Dermis blood vessel endothelial cell (primary cell): ENCODE data around the gene SCN2A. TPM values are rescaled to one million over a fixed set of nuclear protein-coding genes. Genes with fewer than 3 reads are reported as not detected.
A peak's percentile ranks its signal among the peaks of the same experiment; 100 is the strongest.

Experiments used
- DNase-seq: peaks from one replicate; pipeline ENCODE4 v3.0.0; 2010
- total RNA-seq: library from RNA; depleted of rRNA; stranded (reverse); fragments of >200 nt; gene quantifications from 2 replicates; pipeline ENCODE4 v1.2.3, GENCODE V29; 2014

The SCN2A gene
- total RNA-seq: under 0.01 TPM in 2 replicates

DNA sequence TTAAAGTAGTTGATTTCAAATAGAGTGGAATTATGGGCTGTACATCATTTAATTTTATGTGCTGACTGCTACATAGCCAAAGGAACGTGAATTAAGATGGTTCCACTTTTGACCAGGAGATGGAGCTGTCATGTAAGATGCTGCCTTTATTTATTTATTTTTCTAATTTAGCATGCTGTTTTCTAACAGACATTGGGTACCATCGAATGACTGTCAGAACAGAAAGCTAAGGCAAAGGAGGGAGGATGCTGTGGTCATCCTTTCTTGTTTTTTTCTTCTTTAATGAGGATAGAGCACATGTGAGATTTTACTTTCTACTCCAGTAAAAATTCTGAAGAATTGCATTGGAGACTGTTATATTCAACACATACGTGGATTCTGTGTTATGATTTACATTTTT is at the start of gene SCN2A:
SCN2A (plus strand) TSS at position 185 of the 400 bp plus-strand sequence. CDS start 56,410 bp downstream, outside the sequence.
- DNase-seq: peak; percentile 78

DNA sequence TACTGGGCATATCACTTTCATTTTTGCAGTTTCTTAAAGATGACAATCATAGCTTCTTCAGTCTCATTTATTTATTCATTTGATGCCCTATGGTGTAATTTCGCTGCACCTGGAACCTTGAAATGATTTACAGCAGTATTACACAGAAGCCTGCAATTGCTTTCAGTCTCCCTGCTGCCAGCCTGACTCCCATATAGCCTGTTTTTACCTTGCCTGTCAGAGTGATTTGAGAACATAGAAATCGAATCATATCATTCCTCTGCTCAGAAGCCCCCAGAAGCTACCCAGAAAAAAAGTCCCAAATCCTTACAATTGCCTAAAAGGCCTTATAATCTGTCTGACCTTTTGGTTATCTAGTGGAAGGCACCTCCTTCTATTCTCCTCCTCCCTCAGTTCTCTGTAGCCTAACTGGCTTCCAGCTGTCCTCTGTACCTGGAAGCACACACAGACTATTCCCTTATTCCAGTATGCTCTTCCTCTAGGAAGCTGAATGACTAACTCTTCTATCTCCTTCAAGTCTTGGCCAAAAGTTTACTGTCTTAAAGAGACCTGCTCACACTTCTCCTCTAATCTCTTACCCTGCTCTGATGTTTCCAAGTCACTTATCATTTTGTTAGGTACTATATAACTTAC is 48.0 kb upstream of the SCN2A start:
- DNase-seq: no peak

DNA sequence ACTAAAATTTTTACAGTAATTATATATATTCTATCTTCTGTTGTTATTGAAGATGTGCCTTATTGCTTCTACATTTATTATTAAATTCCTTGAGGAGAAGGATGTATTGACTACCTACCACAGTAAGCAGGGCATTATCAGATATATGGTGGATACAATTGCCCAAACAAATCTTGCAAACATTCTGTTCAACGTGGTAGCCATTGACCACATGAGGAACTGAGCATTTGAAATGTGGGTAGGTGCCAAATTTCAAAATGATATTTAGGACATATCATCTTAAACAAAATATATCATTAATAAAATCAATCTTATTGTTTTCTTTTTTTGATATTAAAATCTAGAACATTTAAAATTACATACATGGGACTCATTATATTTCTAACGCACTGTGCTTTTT is 46.5 kb upstream of the SCN2A start:
- DNase-seq: no peak

DNA sequence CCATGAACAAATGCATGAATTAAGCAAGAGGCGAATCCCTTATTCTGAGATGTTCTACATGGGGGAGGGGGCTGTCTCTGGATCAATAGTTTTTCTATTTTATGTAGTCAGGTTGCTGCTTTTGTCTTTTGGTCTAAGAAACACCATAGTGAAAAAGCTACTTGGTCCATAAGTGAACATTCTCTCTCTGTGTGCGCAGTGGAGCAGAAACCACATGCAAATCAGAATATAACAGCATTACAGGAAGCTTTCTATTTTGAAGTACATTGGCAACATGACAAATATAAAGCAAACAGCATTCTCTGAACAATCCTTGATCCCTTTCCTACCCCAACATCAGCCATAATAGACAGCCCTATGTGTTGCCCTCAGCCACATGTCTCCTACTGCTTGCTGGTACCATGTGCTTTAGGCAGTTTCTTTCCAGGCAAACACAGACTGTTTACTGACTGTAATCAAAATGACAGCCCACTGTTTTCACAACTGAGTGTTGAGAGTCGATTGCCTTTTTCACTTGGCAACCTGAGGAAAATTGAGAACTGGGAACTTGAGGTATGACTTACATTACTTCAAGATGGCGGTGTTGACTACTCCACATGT is 45.9 kb upstream of the SCN2A start:
- DNase-seq: no peak

DNA sequence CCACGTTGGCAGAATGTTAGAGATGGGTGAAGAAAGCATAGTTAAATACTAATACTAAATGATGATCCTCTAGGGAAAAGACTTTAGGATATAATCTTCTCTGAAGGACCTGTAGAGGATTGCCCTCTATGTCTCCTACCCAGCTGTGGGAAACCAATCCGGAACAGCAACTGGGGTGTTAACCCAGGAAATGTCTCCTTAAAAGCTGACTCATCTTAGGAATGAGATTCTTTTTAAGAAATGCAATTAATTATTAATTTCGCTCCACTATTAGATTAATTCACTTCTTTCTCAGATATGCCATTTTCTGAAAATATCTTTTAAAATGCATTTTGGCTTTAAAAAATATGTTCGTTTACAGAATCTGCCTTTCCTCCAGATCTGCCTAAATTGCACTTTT is 42.8 kb upstream of the SCN2A start:
- no peak for DNase-seq

DNA sequence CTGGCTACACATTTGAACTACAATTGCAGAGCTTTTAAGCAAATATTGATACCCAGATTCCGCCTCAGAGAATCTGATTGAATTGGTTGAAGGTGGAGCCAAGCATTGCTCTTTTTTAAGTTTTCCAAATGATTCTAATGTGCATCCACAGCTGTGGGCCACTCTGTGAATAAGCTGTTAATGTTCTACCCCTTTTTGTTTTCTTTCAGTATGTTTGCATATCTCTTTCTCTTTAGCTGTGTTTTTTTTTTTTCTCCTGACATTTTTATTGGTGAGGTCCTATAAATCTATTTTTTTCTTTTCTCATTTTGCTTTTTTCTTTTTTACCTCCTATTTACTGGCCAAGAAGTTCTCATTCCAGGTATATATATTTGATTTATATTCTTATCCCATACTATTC is 41.9 kb upstream of the SCN2A start:
- DNase-seq: no peak

DNA sequence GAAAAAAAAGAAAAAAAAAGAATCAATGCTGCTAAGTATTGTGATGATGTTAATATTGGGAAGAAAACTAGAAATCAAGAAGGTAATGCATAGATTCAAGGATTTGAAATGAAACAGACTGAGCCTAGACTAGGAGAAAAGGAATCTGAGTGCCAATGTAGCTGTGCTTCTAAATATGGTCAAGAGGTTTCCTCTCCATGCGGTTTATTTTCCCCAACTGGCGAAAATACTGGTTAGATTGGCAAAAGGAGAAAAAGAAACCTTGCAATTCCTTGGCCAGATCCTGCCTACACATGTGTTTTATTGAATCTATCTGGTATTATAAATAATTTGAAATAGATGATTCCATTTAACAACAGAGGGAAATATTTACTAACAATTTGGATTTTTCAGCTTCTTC is 41.0 kb upstream of the SCN2A start:
- no peak for DNase-seq

DNA sequence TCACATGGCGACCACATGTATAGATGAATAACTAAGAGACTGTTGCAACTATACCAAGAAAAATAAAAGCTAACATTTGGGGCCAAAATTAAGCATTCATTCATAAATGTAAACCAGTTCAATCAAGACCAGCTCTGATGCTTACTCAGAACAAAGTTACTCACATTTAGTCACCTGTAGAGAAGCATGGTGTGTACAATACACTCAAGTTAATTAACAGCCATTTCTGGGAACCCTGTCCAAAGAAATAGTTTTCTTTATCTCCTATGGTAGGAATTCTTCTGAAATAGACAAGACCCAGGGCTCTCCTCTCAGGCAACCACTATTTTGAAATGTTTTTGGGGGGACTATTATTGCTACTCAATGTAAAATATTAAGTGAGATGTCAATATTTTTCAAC is 37.0 kb upstream of the SCN2A start:
- DNase-seq: no peak

DNA sequence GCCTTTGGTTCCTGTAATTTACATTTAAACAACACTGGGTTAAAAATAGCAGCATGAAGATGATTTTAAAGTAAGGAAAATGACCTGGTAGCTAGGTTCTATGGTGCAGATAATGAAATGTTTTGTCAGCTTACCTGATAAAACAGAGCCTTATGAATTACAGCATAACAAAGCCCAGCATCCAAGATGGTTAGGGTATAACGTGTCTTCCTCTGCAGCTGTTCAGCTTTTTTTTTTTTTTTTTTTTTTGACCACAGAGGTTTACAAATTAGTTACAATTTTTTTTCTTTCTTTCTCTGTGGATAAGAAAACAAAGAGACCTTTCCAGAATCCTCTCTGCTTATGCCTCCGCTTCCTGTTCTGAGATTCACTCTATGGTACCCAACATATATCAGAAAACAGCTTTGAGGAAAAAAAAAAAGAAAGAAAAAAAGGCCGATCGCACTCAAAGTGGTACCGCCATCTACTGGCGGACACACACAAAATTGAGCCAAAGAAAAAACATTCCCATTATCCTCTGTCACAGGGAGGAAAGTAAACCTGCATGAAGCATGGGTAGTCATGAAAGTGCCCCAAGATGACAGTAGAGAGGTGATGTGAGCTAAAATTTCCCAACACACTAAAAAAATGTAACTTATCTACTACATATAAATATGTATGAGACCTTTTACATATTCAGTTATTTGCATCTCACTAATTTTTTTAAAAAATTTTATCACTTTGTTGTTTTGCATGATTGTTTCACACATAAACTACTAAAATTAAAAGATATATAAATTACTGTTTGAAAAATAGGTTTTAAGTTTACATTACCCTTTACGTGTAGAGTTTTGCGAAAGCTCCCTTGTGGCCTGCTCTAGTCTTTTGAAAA is 35.3 kb upstream of the SCN2A start, which contains the start of gene SCN3A:
SCN3A (minus strand) TSS at position 362 of the 871 bp plus-strand sequence. CDS start 27,656 bp downstream, outside the sequence.
- peak; percentile 59 for DNase-seq

DNA sequence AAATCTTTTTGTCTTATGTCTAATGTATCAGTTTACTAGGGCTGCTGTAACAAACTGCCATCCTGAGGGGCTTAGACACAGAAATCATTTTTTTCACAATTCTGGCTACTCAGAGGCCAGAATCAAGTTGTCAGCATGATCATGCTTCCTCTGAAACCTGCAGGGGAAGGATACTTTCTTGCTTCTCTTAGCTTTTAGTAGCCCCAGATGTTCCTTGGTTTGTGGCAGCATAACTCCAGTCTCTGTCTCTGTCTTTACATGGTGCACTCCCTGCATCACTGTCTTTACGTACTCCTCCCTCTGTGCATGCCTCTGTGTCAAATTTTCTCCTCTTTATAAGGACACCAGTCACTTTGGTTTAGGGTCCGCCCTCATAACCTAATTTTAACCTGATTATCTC is 33.3 kb upstream of the SCN2A start:
- no peak for DNase-seq

DNA sequence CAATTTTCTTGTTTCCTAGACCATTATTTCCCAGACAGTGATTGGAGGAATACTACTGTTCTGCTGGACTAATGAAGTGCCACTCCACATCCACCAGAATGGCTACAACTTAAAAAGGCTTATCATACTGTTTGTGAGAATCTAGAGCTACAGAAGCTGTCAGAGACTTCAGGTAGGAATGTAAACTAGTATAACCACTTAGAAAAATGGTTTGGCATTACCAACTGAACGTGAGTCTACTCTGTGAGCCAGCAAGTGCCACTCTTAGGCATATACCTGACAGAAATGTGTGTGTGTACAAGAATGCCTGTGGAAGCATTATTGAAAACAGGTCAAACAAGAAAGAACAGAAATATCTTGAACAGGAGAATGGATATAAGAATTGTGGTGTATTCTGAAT is 31.1 kb upstream of the SCN2A start:
- no peak for DNase-seq

DNA sequence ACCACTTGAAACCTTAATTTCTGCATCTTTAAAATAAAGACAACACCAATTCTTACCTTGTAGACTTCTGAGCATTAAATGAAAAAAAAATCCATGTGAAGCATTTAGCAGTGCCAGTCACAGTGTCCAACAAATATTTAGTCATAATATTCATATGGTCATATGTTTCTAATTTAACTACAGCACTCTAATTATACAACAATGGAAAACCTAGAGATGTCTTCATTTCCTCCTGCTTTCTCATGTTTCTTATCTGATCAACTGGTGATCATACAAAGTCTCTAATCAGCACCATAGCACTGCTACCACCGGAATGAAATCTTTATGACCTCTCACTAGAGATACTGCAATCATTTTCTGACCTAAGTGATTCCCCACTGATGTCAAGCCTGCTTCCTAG is 25.1 kb upstream of the SCN2A start:
- no peak for DNase-seq

DNA sequence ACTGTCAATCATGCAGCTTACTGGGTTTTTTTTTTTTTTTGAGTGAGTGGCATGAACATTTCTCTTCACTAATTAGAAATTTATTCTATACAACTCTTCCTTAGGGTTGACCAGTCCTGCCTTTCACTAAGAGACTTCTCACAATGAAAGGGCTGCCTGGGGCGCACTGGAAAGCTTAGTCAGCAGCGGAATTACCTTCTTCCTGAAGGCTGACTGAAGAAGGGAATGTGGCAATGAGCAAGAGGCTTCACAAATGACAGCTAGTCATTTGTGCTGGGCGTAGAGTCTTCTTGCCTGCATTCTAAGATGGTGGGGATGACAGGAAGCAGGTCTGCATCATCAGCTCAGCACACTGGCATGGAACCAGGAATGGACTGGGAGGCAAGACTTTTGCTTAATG is 19.7 kb upstream of the SCN2A start:
- no peak for DNase-seq

DNA sequence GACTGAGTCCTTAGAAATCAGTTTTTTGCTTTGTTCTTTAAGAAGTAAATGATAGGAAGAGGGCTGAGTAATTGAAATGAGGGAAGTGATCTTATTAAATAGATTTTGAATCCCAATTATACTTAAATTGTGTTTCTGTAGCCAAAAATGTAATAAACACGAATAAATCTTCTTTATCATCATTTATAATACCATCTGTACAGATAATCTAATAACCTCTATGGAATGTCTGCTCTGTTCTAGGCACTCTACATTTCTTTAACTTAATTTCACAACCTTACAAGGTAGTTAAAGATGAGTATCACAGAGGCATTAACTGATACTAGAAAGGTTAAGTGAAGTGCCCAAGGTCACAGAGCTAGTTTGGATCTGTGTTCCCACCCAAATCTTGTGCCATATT is 14.3 kb upstream of the SCN2A start:
- DNase-seq: no peak

DNA sequence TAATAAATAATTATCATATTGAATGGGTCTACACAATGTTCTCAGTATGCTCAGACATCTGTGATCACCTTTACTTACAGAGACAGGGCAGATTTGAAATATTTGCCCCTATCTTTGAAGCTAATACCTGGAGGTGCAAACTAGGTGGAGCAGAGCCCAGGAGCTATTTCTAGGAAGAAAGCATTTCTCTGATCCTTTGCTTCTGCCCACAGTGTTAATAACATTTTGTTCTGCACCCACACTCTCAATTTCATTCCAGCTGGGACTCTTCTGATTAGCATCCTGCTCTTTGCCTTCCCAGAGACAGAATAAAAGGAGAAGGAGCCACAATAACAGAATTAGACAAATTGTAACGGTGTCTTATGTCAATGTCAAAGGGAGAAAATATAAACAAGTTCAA is 11.6 kb upstream of the SCN2A start:
- DNase-seq: no peak

DNA sequence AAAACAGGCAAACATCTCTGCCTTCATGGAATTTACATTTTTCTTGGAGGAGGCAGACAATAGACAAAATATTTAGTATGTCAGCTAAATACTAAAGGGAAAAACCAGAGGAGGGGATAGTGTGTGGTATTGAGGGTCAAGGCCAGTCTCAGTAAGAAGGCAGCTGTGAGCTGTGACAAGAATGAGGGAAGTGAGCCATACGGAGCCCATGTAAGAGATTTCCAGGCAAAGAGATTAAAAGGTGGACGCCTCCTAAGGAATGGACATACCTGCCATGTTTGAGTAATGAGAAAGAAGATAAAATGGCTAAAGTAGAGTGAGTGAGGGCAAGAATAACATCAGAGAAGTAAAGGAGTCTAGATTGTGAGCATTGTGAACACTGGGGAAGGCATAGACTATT is 2.2 kb upstream of the SCN2A start:
- no peak for DNase-seq

DNA sequence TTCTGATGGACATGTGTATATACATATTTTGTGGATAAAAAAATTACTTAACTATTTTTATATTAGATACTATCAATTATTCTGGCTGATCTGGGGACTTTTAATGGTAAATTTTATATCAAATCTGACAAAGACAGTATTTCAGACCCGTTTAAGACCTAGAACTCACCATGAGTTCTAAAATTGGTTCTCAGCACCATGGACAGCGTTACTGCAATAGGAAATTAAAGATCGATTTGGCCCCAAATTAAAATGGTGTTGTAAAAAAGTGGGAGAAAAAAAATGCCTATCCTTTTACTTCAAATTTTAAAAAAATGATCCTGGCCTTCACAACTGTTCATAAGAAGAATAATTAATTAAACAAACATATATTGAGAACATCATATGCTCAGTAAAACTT is 919 bp upstream of the SCN2A start:
- DNase-seq: peak; percentile 32

DNA sequence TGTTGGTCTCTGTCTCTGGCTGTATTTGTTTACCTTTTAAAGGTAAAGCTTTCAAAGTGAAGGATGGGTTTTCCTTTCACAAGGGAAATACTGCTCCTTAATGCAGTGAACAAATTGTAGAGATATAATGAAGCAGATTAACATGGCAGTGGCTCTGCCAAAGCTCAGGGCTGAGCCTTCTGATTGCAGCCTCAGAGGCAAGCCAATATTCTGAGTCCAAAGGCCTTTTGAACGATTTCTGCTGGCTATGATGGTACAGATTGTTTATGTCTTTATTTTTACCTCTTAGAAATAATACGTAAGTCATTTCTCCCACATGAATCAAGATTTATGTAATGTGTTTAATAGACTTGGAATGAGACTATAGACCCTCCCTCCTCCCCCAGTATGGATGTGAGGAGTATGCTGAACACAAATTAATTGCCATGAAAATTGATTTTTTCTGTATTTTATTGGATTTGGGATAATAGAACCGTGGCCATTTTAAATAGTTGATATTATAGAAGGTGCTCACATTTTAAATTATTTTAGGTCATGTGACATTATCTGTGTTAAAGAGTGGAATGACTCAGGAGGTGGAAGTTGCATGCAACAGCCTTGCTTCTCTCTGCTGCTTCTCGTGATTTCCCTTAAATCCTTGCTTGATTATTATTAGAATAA is 772 bp downstream of the SCN2A start:
- no peak for DNase-seq

DNA sequence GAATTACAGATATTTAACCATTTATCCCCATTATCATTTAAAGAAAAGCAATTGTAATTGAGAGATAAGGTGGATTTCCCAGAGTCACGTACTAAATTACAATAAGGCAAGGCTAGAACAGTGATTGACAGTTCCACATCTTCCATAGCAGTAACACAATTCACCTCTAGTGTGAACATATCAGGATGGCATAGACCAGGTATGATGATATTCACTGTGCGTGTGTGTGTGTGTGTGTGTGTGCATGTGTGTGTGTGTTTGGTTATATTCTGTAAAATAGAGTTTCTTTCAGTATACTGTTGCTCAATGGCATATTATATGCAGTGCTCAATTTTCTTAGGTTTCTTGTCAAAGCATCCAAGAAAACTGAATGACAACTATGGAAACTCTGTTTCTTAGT is 1.7 kb downstream of the SCN2A start:
- DNase-seq: no peak

DNA sequence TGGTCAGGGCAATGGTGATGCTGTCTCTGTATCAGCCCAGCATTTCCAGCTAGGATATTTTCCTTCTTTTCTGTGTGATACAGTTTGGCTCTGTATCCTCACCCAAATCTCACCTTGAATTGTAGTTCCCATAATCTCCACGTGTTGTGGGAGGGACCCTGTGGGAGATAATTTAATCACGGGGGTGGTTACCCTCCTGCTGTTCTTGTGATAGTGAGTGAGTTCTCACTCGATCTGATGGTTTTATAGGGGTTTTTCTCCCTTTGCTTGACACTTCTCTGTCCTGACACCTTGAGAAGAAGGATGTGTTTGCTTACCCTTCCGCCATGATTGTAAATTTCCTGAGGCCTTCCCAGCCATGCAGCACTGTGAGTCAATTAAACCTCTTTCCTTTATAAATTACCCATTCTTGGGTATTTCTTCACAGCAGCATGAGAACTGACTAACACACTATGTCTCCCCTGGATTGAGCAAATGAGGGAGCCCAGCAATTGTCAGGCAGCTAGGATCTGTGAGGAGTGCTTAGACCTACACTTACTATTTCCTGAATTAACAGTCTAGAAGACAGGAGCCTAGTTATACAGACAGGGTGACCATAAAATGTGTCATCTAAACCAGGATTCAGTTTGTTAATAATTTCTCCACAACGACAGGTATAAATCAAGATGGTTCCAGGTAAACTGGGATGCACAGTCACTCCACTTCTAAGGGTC is 6.0 kb downstream of the SCN2A start:
- DNase-seq: no peak

DNA sequence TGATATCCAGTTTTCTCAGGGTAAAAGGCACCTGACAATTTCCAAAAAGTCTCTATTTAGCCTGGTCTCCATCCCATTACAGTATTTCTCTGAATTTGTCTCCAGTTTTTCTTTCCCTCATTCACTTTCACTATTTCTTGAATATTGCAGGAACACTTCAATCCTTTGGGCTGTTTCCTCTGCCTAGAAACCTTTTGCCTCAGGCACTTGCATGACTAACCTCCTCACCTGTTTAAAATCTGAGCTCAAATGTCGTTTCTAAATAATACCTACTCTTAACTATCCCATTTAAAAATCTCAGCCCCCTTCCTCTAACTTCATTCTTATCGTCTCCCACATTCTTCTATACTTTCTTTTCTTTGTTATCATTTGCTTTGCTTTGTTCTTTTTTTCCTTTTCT is 9.0 kb downstream of the SCN2A start:
- DNase-seq: no peak

DNA sequence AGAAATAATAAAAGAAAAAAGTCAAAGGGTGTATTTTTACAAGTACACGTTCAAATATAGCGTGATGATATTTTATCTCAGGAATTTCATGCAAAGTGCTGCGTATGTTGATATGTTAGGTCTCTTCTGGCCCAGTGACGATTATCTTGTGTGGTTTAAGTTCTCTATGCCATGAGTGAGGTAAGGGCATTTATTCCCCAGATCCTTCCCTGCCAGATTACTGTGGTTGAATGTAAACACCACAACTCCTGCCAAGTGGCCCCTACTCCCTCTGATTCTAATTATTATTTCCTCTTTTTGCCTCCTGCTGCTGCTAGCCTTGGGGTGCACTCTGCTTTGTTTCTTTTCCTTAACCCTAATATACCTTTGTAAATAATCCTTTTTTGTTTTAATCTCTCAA is 12.2 kb downstream of the SCN2A start:
- DNase-seq: no peak

DNA sequence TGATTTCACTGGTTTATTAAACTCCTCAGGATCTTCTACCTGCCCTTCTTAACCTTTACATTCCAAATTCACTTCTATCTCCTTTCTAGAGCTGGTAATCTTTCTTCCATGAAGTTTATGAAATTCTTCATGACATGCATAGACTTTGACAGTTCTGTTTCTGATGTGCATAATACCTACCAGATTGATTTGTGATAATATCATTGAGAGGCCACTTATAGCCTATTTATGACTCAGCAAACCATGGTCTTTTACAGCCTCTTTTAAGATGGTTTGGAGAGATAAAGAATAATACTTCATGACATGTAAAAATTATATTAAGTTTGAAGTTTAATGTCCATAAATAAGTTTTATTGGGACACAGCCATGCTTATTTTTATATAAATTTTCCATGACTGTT is 14.0 kb downstream of the SCN2A start:
- DNase-seq: no peak
